Mesenteric fat pad (tissue), 1 donor: Measurements from ENCODE around the gene INPP5A. TPM values are rescaled to one million over a fixed set of nuclear protein-coding genes. Genes with fewer than 3 reads are reported as not detected.
"Not testable (repeated sequence)": the region's sequence is repeated elsewhere in the genome, so short reads cannot be mapped to it uniquely, and the experiment has no call there.

Source experiments
- DNase-seq: peaks from one replicate; pipeline ENCODE4 v3.0.0-alpha.2; 2020; ENCODE audit warnings: low spot score
- total RNA-seq: library from RNA; stranded (reverse); fragmentation: NEBNext Ultra II Directional; extraction: Animal tissue kit (Norgen Biotek cat#: 25700); gene quantifications from one replicate; pipeline ENCODE4 v1.2.1, GENCODE V29; 2021
- donor health status: DM: yes; HTN: yes; CAD: no.

Gene INPP5A
- total RNA-seq, 1 donor from 2014 or later: 30.5 TPM

- DNase-seq: no peak
These were observed 250.7 kb downstream of the INPP5A start for GRCh38 chr10:132788180-132788830.

GRCh38 chr10:132788831-132789219 is 251.2 kb downstream of the INPP5A start:
- DNase-seq: no peak

- no peak for DNase-seq
These were observed 252.1 kb downstream of the INPP5A start for GRCh38 chr10:132789659-132790148.

- DNase-seq: no peak
These were observed 252.9 kb downstream of the INPP5A start for GRCh38 chr10:132790470-132790869.

- DNase-seq: no peak
These were observed 253.6 kb downstream of the INPP5A start for GRCh38 chr10:132790934-132791829.

GRCh38 chr10:132792099-132792498 is 254.5 kb downstream of the INPP5A start:
- DNase-seq: not testable (repeated sequence)

- DNase-seq: no peak
These were observed 255.2 kb downstream of the INPP5A start for GRCh38 chr10:132792796-132793195.

GRCh38 chr10:132793213-132793612 is 255.6 kb downstream of the INPP5A start:
- no peak for DNase-seq

- no peak for DNase-seq
These were observed 256.6 kb downstream of the INPP5A start for GRCh38 chr10:132793871-132794849.

- no peak for DNase-seq
These were observed 259.3 kb downstream of the INPP5A start for GRCh38 chr10:132796846-132797245.

GRCh38 chr10:132797986-132798385 is 260.4 kb downstream of the INPP5A start:
- not testable (repeated sequence) for DNase-seq

GRCh38 chr10:132798403-132798802 is 260.8 kb downstream of the INPP5A start:
- DNase-seq: no peak

GRCh38 chr10:132798876-132799275 is 261.3 kb downstream of the INPP5A start:
- no peak for DNase-seq

GRCh38 chr10:132799865-132800264 is 262.3 kb downstream of the INPP5A start:
- DNase-seq: no peak

GRCh38 chr10:132802048-132802447 is 264.5 kb downstream of the INPP5A start:
- DNase-seq: no peak

- no peak for DNase-seq
These were observed 265.2 kb downstream of the INPP5A start for GRCh38 chr10:132802694-132803320.

GRCh38 chr10:132803416-132804210 is 266.0 kb downstream of the INPP5A start:
- no peak for DNase-seq

- no peak for DNase-seq
These were observed 266.7 kb downstream of the INPP5A start for GRCh38 chr10:132804287-132804686.

GRCh38 chr10:132804785-132805426 is 267.3 kb downstream of the INPP5A start:
- DNase-seq: no peak
